Fibroblast of skin of left biceps (primary cell): ENCODE results near the gene RAB3IP.
A peak's percentile ranks its signal among the peaks of the same experiment; 100 is the strongest.
"Not testable (repeated sequence)": the region's sequence is repeated elsewhere in the genome, so short reads cannot be mapped to it uniquely, and the experiment has no call there.

Experiments
- DNase-seq, 2 experiments: peaks; one replicate each; pipeline ENCODE4 v3.0.0-alpha.2; 2013; ENCODE audit warnings: low read depth in 2 of 2

Gene RAB3IP

GRCh38 chr12:69755302-69755701, 16.6 kb downstream of the RAB3IP start:
- DNase-seq = no peak

- no peak for DNase-seq
Observed at GRCh38 chr12:69756088-69756755, 17.6 kb downstream of the RAB3IP start.

- DNase-seq = no peak
Observed at GRCh38 chr12:69758105-69758504, 19.4 kb downstream of the RAB3IP start.

GRCh38 chr12:69759581-69759980, 20.9 kb downstream of the RAB3IP start:
- not testable (repeated sequence) for DNase-seq

- no peak for DNase-seq
Observed at GRCh38 chr12:69765515-69765914, 26.9 kb downstream of the RAB3IP start.

GRCh38 chr12:69766260-69766659, 27.6 kb downstream of the RAB3IP start:
- DNase-seq = no peak

GRCh38 chr12:69779928-69780327, 41.3 kb downstream of the RAB3IP start:
- peak in 1 of 2 experiments; percentile 2 for DNase-seq

GRCh38 chr12:69783365-69783764, 44.7 kb downstream of the RAB3IP start:
- DNase-seq = no peak

GRCh38 chr12:69789351-69789750, 50.7 kb downstream of the RAB3IP start:
- no peak for DNase-seq

GRCh38 chr12:69792533-69792932, 53.9 kb downstream of the RAB3IP start:
- DNase-seq = no peak

DNA sequence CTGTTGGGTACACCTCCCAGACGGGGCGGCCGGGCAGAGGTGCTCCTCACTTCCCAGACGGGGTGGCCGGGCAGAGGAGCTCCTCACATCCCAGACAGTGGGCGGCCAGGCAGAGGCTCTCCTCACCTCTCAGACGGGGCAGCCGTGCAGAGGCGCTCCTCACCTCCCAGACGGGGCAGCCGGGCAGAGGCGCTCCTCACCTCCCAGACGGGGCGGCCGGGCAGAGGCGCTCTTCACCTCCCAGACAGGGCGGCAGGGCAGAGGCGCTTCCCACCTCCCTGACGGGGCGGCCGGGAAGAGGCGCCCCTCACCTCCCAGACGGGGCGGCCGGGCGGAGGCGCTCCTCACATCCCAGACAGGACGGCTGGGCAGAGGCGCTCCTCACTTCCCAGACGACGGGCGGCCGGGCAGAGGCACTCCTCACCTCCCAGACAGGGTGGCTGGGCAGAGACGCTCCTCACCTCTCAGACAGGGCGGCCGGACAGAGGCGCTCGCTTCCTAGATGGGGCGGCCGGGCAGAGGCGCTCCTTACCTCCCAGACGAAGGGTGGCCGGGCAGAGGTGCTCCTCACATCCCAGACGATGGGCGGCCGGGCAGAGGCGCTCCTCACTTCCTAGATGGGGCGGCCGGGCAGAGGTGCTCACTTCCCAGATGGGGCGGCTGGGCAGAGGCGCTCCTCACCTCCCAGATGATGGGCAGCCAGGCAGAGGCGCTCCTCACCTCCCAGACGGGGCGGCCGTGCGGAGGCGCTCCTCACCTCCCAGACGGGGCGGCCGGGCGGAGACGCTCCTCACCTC, 68.6 kb downstream of the RAB3IP start:
- DNase-seq = not testable (repeated sequence)

DNA sequence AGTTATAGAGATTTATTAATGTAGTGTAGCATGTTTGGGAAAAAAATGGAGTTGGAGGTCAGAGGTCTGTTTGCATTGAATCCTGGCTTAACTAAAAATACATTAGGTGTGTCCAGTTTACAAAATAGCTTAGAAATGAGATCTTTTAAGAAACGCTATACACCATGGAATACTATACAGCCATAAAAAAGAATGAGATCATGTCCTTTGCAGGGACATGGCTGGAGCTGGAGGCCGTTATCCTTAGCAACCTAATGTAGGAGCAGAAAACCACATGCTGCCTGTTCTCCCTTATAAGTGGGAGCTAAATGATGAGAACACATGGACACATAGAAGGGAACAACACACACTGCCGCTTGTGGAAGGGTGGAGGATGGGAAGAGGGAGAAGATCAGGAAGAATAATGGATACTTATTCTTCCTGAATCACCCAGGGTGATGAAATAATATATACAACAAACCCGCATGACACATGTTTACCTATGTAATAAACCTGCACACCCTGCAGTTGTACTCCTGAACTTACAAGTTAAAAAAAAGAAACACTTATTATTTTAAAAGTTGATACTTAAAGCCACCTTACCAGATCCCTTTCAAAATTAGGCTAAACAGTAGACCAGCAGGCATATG, 72.3 kb downstream of the RAB3IP start:
- DNase-seq = no peak

DNA sequence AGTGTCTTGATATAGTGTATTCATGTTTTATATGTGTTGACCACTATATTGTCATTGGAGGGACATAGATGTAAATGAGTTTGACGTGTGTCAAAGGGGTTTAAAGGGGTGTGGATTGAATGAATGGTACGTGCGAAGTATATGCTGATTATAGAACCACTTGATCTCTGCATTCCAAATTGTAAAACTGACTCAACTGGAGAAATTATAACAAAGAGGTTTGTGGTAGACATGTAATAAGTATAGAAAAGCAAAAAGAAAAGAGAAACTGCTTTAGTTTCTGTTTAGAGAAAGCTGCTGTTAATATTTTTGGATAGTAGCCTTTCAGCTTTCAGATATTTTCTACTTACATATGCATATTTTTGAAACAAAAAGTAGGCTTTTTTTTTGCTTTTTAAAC, 77.4 kb downstream of the RAB3IP start:
- no peak for DNase-seq

GRCh38 chr12:69821032-69821455, 82.4 kb downstream of the RAB3IP start:
- no peak for DNase-seq

GRCh38 chr12:69821456-69822159, 82.9 kb downstream of the RAB3IP start:
- DNase-seq = peak; percentile 69 to 72

DNA sequence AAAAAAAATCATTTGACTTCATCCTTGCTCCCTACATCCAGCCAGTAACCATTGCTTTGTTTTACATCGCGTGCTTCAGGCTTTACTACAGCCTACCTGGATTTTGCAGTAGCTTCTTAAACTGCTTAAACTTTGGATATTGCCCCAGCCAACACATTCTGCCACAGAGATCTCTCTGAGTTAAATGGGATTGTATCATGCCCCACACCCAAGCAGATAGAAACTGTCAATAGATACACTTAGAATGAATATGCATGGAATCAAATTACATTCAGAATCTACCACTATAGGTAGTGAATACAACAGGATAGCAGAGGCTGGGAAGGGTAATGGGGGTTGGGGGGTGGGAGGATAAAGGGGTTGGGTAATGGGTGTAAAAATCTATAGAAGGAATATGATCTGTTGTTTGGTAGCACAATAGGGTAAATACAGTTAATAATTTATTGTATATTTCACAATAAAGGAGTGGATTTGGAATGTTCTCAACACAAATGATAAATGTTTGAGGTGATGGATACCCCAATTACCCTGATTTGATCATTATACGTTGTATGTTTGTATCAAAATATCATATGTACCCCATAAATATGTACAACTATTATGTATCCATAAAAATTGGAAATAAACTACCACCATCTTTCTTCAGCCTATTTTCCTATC, 83.7 kb downstream of the RAB3IP start:
- no peak for DNase-seq

GRCh38 chr12:69824028-69824427, 85.4 kb downstream of the RAB3IP start:
- no peak for DNase-seq

DNA sequence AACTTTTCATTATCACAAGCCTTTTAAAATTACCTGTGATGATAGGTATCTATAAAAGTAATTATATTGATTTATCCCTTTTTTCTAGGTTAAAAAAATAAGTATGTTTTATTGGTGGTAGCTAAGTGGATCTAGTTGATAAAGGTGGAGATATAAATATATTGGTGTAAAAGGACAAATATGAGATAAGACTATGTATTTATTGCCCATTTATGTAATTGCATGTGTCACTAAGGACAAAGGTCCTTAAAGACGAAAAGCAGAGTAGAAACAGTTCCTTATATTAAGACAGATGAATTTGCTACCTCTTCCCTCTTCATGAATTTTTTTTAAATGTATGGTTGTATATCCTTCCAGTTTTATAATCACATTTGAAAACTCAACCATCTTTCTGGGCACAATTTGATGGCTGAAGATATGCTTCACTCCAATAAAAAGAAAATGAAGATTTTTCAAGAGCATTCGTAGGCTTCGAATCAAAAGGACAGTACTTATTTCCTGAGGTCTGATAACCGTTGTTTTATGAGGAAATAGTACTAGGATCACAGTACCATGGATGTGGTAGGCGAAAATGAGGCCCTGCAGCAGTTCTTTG, 86.4 kb downstream of the RAB3IP start, which contains the start of gene MYRFL:
Gene MYRFL (plus strand): TSS at position 262 of the 595 bp plus-strand sequence. CDS start 291 bp downstream, at position 553.
- DNase-seq = no peak

- no peak for DNase-seq
Observed at GRCh38 chr12:69828897-69829296, 90.2 kb downstream of the RAB3IP start.

- no peak for DNase-seq
Observed at GRCh38 chr12:69833696-69834095, 95.0 kb downstream of the RAB3IP start.

- DNase-seq = no peak
Observed at GRCh38 chr12:69834147-69834546, 95.5 kb downstream of the RAB3IP start.
